Astrocyte (in vitro differentiated cells and primary cell): ENCODE measurements around the gene F2R. TPM values are rescaled to one million over a fixed set of nuclear protein-coding genes. Genes with fewer than 3 reads are reported as not detected.

Experiments
- DNase-seq: peaks from one replicate; pipeline ENCODE4 v3.0.0-alpha.2; 2010; ENCODE audit warnings: low read depth
- FAIRE-seq: peaks from 2 replicates; lab custom pipeline; 2011; peaks lifted over from hg19 to GRCh38; lab: Jason Lieb, UNC
- H2AFZ ChIP-seq: 2 replicates; pipeline ENCODE4 v1.6.0; 2012; ENCODE audit warnings: low read depth, low read length, inconsistent platforms
- H3K27ac ChIP-seq: 2 replicates; pipeline ENCODE4 v1.5.1; 2011; ENCODE audit warnings: low read depth, low read length, inconsistent platforms
- H3K27me3 ChIP-seq: 2 replicates; pipeline ENCODE4 v1.6.0; 2011; ENCODE audit warnings: low read length, inconsistent platforms; ENCODE audit not compliant: insufficient read depth
- H3K36me3 ChIP-seq: 2 replicates; pipeline ENCODE4 v1.5.1; 2011; ENCODE audit warnings: low read length, inconsistent platforms; ENCODE audit not compliant: insufficient read depth
- H3K4me1 ChIP-seq: 2 replicates; pipeline ENCODE4 v1.5.1; 2011; ENCODE audit warnings: low read length, inconsistent platforms; ENCODE audit not compliant: insufficient read depth
- H3K4me2 ChIP-seq: 2 replicates; pipeline ENCODE4 v1.6.0; 2012; ENCODE audit warnings: low read length, inconsistent platforms
- H3K4me3 ChIP-seq: 2 replicates; pipeline ENCODE4 v1.5.1; 2011; ENCODE audit warnings: low read depth, mild to moderate bottlenecking, low read length, inconsistent platforms; ENCODE audit not compliant: insufficient read depth
- H3K79me2 ChIP-seq: 2 replicates; pipeline ENCODE4 v1.6.0; 2012; ENCODE audit warnings: mild to moderate bottlenecking, low read length, inconsistent platforms; ENCODE audit not compliant: insufficient read depth
- H3K9ac ChIP-seq: 2 replicates; pipeline ENCODE4 v1.6.0; 2012; ENCODE audit warnings: mild to moderate bottlenecking, low read length, inconsistent platforms
- H3K9me3 ChIP-seq: 2 replicates; pipeline ENCODE4 v1.5.1; 2012; ENCODE audit warnings: low read depth, mild to moderate bottlenecking, low read length, inconsistent platforms; ENCODE audit not compliant: insufficient read depth
- H4K20me1 ChIP-seq: 2 replicates; pipeline ENCODE4 v1.6.0; 2012; ENCODE audit warnings: low read length, inconsistent platforms; ENCODE audit not compliant: insufficient read depth
- H3K27ac Mint-ChIP-seq: one replicate; pipeline ENCODE4 v1.8.0; 2021; ENCODE audit warnings: mild to moderate bottlenecking, mixed read lengths; ENCODE audit not compliant: unreplicated experiment
- H3K27me3 Mint-ChIP-seq: one replicate; pipeline ENCODE4 v1.8.0; 2021; ENCODE audit warnings: low read depth, mixed read lengths; ENCODE audit not compliant: unreplicated experiment
- H3K36me3 Mint-ChIP-seq: one replicate; pipeline ENCODE4 v1.8.0; 2021; ENCODE audit warnings: low read depth, mixed read lengths; ENCODE audit not compliant: unreplicated experiment
- H3K4me1 Mint-ChIP-seq: one replicate; pipeline ENCODE4 v1.8.0; 2021; ENCODE audit warnings: low read depth, mixed read lengths; ENCODE audit not compliant: unreplicated experiment
- H3K4me3 Mint-ChIP-seq: one replicate; pipeline ENCODE4 v1.8.0; 2021; ENCODE audit warnings: mild to moderate bottlenecking, moderate library complexity, mixed read lengths; ENCODE audit not compliant: unreplicated experiment
- H3K9me3 Mint-ChIP-seq: one replicate; pipeline ENCODE4 v1.8.0; 2021; ENCODE audit warnings: mild to moderate bottlenecking, mixed read lengths; ENCODE audit not compliant: unreplicated experiment
- EZH2 ChIP-seq: IDR thresholded peaks from 2 replicates; pipeline ENCODE4 v1.6.1; 2012; ENCODE audit warnings: mild to moderate bottlenecking, low read length, inconsistent platforms; ENCODE audit not compliant: insufficient read depth
- total RNA-seq: library from RNA; stranded (reverse); gene quantifications from 2 replicates; pipeline ENCODE4 v1.2.1, GENCODE V29; 2021
- TF ChIP-seq, protein P1 (sequence below): IDR thresholded peaks from 2 replicates; pipeline ENCODE4 v1.5.1; 2011; ENCODE audit warnings: low read depth, mild to moderate bottlenecking, inconsistent platforms, low read length, moderate library complexity; ENCODE audit not compliant: insufficient read depth

F2R gene
- total RNA-seq, 1 donor from 2014 or later: 285 TPM

DNA sequence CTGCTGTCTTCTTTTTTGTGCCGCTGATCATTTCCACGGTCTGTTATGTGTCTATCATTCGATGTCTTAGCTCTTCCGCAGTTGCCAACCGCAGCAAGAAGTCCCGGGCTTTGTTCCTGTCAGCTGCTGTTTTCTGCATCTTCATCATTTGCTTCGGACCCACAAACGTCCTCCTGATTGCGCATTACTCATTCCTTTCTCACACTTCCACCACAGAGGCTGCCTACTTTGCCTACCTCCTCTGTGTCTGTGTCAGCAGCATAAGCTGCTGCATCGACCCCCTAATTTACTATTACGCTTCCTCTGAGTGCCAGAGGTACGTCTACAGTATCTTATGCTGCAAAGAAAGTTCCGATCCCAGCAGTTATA is 17.1 kb downstream of the F2R start:
- H3K36me3 Mint-ChIP-seq: peaks cover 42% of the 10 kb centered on the region
- H3K4me2 ChIP-seq: no peak overlapping the region
- H3K4me3 ChIP-seq: no peak overlapping the region
- H3K36me3 ChIP-seq: peaks cover 37% of the 10 kb centered on the region
- H3K4me3 Mint-ChIP-seq: no peak overlapping the region
- FAIRE-seq: no peak
- no peaks in the 10 kb centered on the region for H3K9me3 ChIP-seq
- H3K27ac Mint-ChIP-seq: no peak overlapping the region
- no peaks in the 10 kb centered on the region for H3K4me1 ChIP-seq
- H3K79me2 ChIP-seq: peaks cover 58% of the 10 kb centered on the region
- H3K9ac ChIP-seq: no peak overlapping the region
- H3K27me3 ChIP-seq: no peaks in the 10 kb centered on the region
- no peak overlapping the region for H2AFZ ChIP-seq
- H3K27me3 Mint-ChIP-seq: no peaks in the 10 kb centered on the region
- H3K9me3 Mint-ChIP-seq: peaks cover 12% of the 10 kb centered on the region
- H3K27ac ChIP-seq: no peak overlapping the region
- DNase-seq: no peak
- TF ChIP-seq EZH2: no peak
- TF ChIP-seq, protein P1, sequence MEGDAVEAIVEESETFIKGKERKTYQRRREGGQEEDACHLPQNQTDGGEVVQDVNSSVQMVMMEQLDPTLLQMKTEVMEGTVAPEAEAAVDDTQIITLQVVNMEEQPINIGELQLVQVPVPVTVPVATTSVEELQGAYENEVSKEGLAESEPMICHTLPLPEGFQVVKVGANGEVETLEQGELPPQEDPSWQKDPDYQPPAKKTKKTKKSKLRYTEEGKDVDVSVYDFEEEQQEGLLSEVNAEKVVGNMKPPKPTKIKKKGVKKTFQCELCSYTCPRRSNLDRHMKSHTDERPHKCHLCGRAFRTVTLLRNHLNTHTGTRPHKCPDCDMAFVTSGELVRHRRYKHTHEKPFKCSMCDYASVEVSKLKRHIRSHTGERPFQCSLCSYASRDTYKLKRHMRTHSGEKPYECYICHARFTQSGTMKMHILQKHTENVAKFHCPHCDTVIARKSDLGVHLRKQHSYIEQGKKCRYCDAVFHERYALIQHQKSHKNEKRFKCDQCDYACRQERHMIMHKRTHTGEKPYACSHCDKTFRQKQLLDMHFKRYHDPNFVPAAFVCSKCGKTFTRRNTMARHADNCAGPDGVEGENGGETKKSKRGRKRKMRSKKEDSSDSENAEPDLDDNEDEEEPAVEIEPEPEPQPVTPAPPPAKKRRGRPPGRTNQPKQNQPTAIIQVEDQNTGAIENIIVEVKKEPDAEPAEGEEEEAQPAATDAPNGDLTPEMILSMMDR: no peak
- H3K4me1 Mint-ChIP-seq: peaks cover 5% of the 10 kb centered on the region
- H4K20me1 ChIP-seq: peaks cover 43% of the 10 kb centered on the region

DNA sequence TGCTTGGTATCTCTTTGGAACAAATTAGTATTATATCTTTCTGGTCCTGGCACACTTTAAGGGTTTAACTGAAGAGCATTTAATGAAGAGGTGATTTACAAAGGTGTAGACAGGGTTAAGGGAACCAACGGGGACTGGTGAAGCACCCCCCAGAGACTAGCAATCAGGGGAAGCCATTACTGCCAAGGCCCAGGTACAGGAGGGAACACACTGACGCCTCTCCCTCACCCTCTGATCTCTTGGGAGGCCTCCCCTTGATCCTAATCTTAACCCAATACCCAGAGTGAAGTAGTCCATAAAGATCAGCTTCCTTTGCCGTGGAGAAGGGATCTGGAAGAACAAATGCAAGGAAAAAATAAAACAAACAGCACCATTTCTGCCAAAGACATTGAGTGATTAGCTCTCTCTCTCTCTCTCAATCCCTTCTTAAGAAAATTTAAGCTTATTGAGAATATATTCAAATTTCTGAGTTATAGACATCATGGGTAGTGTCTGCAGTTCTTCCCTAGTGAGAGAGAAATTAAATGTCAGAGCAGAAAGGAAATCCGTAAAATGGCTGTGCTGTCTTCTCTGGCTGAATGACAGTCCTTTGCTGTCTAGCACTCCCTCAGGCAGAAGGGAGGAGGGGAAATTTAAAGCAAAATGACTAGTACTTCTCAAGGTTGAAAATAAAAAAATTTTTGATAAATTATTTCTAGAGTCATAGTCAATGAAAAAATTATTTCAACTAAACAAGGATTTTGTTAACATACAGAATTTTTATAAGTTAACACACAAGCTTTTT is 20.0 kb downstream of the F2R start:
- Histone ChIP-seq H2AFZ (no peak overlapping the region), H3K4me2 (no peak overlapping the region), H3K4me1 (peaks cover 3% of the 10 kb centered on the region), H3K79me2 (peaks cover 29% of the 10 kb centered on the region), H3K4me3 (no peak overlapping the region), H3K9ac (no peak overlapping the region), H3K9me3 (no peaks in the 10 kb centered on the region), H3K27me3 (no peaks in the 10 kb centered on the region), H3K27ac (no peak overlapping the region), H3K36me3 (peaks cover 33% of the 10 kb centered on the region), H4K20me1 (peaks cover 26% of the 10 kb centered on the region)
- Mint-ChIP-seq H3K27me3 (no peaks in the 10 kb centered on the region), H3K9me3 (no peaks in the 10 kb centered on the region), H3K36me3 (peaks cover 24% of the 10 kb centered on the region), H3K4me1 (peaks cover 15% of the 10 kb centered on the region), H3K4me3 (no peak overlapping the region), H3K27ac (no peak overlapping the region)
- TF ChIP-seq, protein P1: no peak
- no peak for TF ChIP-seq EZH2
- no peak for DNase-seq
- FAIRE-seq: no peak
